8988T (cell line): ENCODE measurements around the gene PTPRD.
"Not testable (repeated sequence)": the region's sequence is repeated elsewhere in the genome, so short reads cannot be mapped to it uniquely, and the experiment has no call there.

Source experiments
- DNase-seq: peaks from one replicate; pipeline ENCODE4 v3.0.0; 2011

PTPRD gene

GRCh38 chr9:9560382-9561035 lies 1052.3 kb downstream of the PTPRD start:
- DNase-seq, result no peak

GRCh38 chr9:9558907-9559306 lies 1053.9 kb downstream of the PTPRD start:
- no peak for DNase-seq

GRCh38 chr9:9557804-9558334 lies 1054.9 kb downstream of the PTPRD start:
- no peak for DNase-seq

- DNase-seq, result no peak
Observed at GRCh38 chr9:9556865-9557803, 1055.7 kb downstream of the PTPRD start.

GRCh38 chr9:9552665-9553064 lies 1060.1 kb downstream of the PTPRD start:
- DNase-seq, result no peak

- DNase-seq, result no peak
Observed at GRCh38 chr9:9538766-9539165, 1074.0 kb downstream of the PTPRD start.

- no peak for DNase-seq
Observed at GRCh38 chr9:9538356-9538755, 1074.4 kb downstream of the PTPRD start.

GRCh38 chr9:9536523-9536922 lies 1076.3 kb downstream of the PTPRD start:
- no peak for DNase-seq

- no peak for DNase-seq
Observed at GRCh38 chr9:9523476-9524139, 1089.2 kb downstream of the PTPRD start.

- no peak for DNase-seq
Observed at GRCh38 chr9:9522406-9522805, 1090.4 kb downstream of the PTPRD start.

GRCh38 chr9:9521033-9521779 lies 1091.6 kb downstream of the PTPRD start:
- no peak for DNase-seq

- no peak for DNase-seq
Observed at GRCh38 chr9:9504869-9505268, 1107.9 kb downstream of the PTPRD start.

GRCh38 chr9:9499546-9499945 lies 1113.3 kb downstream of the PTPRD start:
- no peak for DNase-seq

- DNase-seq, result no peak
Observed at GRCh38 chr9:9498846-9499245, 1114.0 kb downstream of the PTPRD start.

- no peak for DNase-seq
Observed at GRCh38 chr9:9498128-9498527, 1114.7 kb downstream of the PTPRD start.

GRCh38 chr9:9494336-9494735 lies 1118.5 kb downstream of the PTPRD start:
- no peak for DNase-seq

GRCh38 chr9:9492506-9492905 lies 1120.3 kb downstream of the PTPRD start:
- DNase-seq, result no peak

- no peak for DNase-seq
Observed at GRCh38 chr9:9489183-9489582, 1123.6 kb downstream of the PTPRD start.

GRCh38 chr9:9483175-9483574 lies 1129.6 kb downstream of the PTPRD start:
- no peak for DNase-seq

GRCh38 chr9:9478741-9479140 lies 1134.1 kb downstream of the PTPRD start:
- DNase-seq, result no peak

- DNase-seq, result no peak
Observed at GRCh38 chr9:9469271-9469670, 1143.5 kb downstream of the PTPRD start.

- DNase-seq, result not testable (repeated sequence)
Observed at GRCh38 chr9:9441874-9442273, 1170.9 kb downstream of the PTPRD start.

GRCh38 chr9:9437641-9438040 lies 1175.2 kb downstream of the PTPRD start:
- no peak for DNase-seq
